ENCODE data around the gene PTPRK. TPM values are rescaled to one million over a fixed set of nuclear protein-coding genes. Genes with fewer than 3 reads are reported as not detected.

PTPRK gene
- total and polyA plus RNA-seq, 7 donors = 6.0 to 51.3 (median 46.7) TPM

DNA sequence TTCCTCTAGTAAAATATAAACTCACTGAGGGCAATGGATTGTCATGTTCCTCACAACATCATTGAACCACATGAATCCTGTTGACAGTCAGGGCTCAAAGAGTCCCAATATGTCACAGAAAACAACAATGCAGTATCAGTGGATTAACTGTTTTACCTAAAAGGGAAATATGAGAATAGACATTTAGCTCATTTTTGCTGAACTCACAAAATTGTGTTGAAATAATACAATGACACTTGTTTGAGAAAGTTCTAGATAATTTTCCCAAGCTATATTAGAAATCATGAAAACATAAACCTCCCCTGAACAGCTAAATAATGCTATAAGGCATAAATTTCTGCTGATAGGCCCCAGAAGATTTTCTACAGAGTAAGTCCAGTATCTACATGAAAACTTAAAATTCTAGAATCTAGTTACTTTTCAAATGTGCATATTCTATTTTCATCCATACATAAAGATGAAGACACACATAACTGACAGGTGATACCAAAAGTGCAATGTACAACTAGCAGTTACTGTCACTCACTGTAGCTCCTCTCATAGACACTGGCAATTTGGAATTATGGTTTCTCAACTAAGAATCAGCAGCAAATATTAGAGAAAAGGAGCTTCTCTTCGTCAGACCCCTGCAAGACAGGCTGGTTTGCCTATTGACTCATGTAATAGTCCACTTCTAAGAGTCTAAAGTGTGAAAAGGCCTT, 269.9 kb downstream of the PTPRK start:
- Histone ChIP-seq H3K27me3 (no peaks in the 10 kb centered on the region), H3K9me3 (no peaks in the 10 kb centered on the region), H3K27ac (no peak overlapping the region), H3K36me3 (no peaks in the 10 kb centered on the region), H3K4me1 (peaks cover 0 to 9% (median 0%) of the 10 kb centered on the region in 4 donors), H3K4me3 (no peak overlapping the region)
- TF ChIP-seq, protein P1, sequence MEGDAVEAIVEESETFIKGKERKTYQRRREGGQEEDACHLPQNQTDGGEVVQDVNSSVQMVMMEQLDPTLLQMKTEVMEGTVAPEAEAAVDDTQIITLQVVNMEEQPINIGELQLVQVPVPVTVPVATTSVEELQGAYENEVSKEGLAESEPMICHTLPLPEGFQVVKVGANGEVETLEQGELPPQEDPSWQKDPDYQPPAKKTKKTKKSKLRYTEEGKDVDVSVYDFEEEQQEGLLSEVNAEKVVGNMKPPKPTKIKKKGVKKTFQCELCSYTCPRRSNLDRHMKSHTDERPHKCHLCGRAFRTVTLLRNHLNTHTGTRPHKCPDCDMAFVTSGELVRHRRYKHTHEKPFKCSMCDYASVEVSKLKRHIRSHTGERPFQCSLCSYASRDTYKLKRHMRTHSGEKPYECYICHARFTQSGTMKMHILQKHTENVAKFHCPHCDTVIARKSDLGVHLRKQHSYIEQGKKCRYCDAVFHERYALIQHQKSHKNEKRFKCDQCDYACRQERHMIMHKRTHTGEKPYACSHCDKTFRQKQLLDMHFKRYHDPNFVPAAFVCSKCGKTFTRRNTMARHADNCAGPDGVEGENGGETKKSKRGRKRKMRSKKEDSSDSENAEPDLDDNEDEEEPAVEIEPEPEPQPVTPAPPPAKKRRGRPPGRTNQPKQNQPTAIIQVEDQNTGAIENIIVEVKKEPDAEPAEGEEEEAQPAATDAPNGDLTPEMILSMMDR (IDR thresholded peaks at IDR 0.05) = no peak
- TF ChIP-seq EP300 (IDR thresholded peaks at IDR 0.05) = no peak
- no peak for DNase-seq
- intact Hi-C loops (cut with DNase I) = no loop called here
- WGBS, 2 donors = 93 to 95% methylated on average over 1 of the region's 1 CpG

GRCh38 chr6:128249429-128249828, 271.0 kb downstream of the PTPRK start:
- intact Hi-C loops (cut with DNase I) = no loop called here
- no peaks in the 10 kb centered on the region for H3K36me3 ChIP-seq
- H3K9me3 ChIP-seq = no peaks in the 10 kb centered on the region
- H3K27me3 ChIP-seq = no peaks in the 10 kb centered on the region
- DNase-seq = no peak
- TF ChIP-seq, protein P1 (IDR thresholded peaks at IDR 0.05) = no peak
- WGBS, 2 donors = 95 to 96% methylated on average over 4 of the region's 4 CpGs
- no peak overlapping the region for H3K27ac ChIP-seq
- H3K4me1 ChIP-seq = peaks cover 0 to 9% (median 0%) of the 10 kb centered on the region in 4 donors
- no peak overlapping the region for H3K4me3 ChIP-seq

GRCh38 chr6:128246472-128247260, 273.7 kb downstream of the PTPRK start:
- Histone ChIP-seq H3K9me3 (no peaks in the 10 kb centered on the region), H3K27ac (no peak overlapping the region), H3K4me3 (no peak overlapping the region), H3K27me3 (no peaks in the 10 kb centered on the region), H3K36me3 (no peaks in the 10 kb centered on the region), H3K4me1 (no peaks in the 10 kb centered on the region)
- TF ChIP-seq, protein P1 (IDR thresholded peaks at IDR 0.05) = no peak
- no peak for DNase-seq
- 89 to 90% methylated on average over 7 of the region's 7 CpGs for WGBS, 2 donors
- intact Hi-C loops (cut with DNase I) = no loop called here

DNA sequence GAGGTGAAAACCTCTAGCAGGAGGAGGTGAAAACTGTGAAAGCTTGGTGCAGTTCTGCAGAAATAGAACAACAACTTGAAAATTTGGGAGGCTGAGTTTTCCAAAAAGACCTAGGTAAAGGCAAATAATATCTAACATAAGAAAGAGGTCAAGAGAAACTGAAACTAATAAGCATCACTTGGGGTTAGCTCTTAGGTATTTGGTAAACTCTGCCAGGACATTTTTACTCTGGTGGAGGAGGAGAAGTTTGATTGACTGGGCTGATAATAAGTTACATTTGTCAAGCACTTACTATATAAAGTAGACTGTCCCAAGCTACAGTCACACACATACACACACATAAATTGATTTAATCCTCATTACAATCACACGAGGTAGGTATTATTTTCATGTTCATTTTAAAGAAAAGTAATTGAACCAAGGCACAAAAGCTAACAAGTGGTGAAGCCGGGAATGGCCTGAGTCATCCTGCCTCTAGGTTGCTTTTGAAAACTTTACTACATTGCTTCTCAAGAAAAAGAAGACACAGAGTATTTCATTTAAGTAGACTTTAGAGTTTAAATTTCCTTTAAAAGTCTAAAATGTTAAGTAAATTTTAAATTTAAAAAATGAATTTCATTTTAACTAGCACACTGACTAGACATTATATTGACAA, 275.5 kb downstream of the PTPRK start:
- Histone ChIP-seq H3K4me1 (no peaks in the 10 kb centered on the region), H3K27me3 (no peaks in the 10 kb centered on the region), H3K36me3 (no peaks in the 10 kb centered on the region), H3K27ac (no peak overlapping the region), H3K9me3 (no peaks in the 10 kb centered on the region), H3K4me3 (no peak overlapping the region)
- 91 to 96% methylated on average over 2 of the region's 2 CpGs for WGBS, 2 donors
- TF ChIP-seq POLR2AphosphoS5 (IDR thresholded peaks at IDR 0.05) = no peak
- TF ChIP-seq EP300 (IDR thresholded peaks at IDR 0.05) = no peak
- no peak for DNase-seq
- intact Hi-C loops (cut with DNase I) = no loop called here

- Histone ChIP-seq H3K4me1 (no peaks in the 10 kb centered on the region), H3K36me3 (no peaks in the 10 kb centered on the region), H3K9me3 (no peaks in the 10 kb centered on the region), H3K4me3 (no peak overlapping the region), H3K27me3 (no peaks in the 10 kb centered on the region), H3K27ac (no peak overlapping the region)
- WGBS, 2 donors = 94 to 96% methylated on average over 3 of the region's 3 CpGs
- DNase-seq = no peak
- TF ChIP-seq EP300 (IDR thresholded peaks at IDR 0.05) = no peak
- TF ChIP-seq POLR2AphosphoS5 (IDR thresholded peaks at IDR 0.05) = no peak
- intact Hi-C loops (cut with DNase I) = no loop called here
These were observed 277.5 kb downstream of the PTPRK start for GRCh38 chr6:128242765-128243403.

Measured in sigmoid colon (tissue), 7 donors.